WERI-Rb-1 (cell line): ENCODE measurements around the gene DPYSL3.
A peak's percentile ranks its signal among the peaks of the same experiment; 100 is the strongest.

Experiments used
- DNase-seq: peaks from one replicate; pipeline ENCODE4 v3.0.0-alpha.2; 2020
- H3K27ac ChIP-seq: fragments of 250-450 bp; sonication (Bioruptor Pico); 2 replicates; pipeline ENCODE4 v1.5.1; 2020; ENCODE audit warnings: mild to moderate bottlenecking, moderate library complexity
- H3K27me3 ChIP-seq: fragments of 250-450 bp; sonication (Bioruptor Pico); 2 replicates; pipeline ENCODE4 v1.5.1; 2021; ENCODE audit warnings: mild to moderate bottlenecking, low read depth, moderate library complexity; ENCODE audit not compliant: insufficient read depth, severe bottlenecking
- H3K36me3 ChIP-seq: fragments of 250-450 bp; sonication (Bioruptor Pico); 2 replicates; pipeline ENCODE4 v1.5.1; 2020; ENCODE audit warnings: mild to moderate bottlenecking, moderate library complexity
- H3K4me3 ChIP-seq: 2 replicates; pipeline ENCODE4 v1.5.1; 2011; ENCODE audit warnings: low read depth, mild to moderate bottlenecking, control low read depth, low read length
- H3K9me3 ChIP-seq: fragments of 250-450 bp; sonication (Bioruptor Pico); 2 replicates; pipeline ENCODE4 v1.5.1; 2021; ENCODE audit warnings: mild to moderate bottlenecking, moderate library complexity; ENCODE audit not compliant: severe bottlenecking
- TF ChIP-seq, protein P1 (sequence below): IDR thresholded peaks from 2 replicates; pipeline ENCODE4 v1.5.1; 2011; ENCODE audit warnings: low read depth, mild to moderate bottlenecking, control low read depth, inconsistent platforms, low read length

DPYSL3 gene

DNA sequence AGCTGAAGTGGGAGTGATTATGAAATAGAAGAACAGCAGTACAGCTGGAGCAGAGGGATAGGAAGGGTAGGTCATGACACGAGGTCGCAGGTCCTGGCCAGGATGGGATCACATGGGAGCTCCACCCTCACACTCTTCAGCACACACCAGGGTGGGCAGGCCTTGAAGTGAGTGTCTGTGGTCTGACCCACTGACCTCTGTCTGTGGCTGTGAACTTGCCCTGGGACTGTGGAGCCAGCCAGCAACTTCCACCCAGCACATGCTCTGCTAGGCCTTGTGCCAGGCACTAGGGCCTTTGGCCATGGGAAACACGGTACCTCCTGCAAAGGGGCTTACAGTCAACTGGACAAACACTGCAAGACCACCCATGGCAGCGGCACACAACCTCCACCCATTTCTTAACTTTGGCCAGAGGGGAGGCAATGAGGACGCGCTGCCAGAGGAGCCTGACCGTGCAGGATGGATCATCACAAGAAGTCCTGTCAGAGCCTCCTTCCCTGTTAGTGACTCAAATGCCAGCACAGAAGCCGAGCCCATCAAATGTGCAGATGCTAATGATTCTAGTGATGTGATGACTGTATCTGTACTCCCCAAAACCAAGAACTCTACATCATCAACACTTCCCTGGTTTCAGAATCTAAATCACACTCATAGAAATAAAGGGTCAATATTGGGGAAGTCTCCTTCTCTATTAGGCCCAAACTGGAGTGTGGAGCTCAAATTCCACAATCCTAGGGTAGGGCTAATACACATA lies 113.6 kb downstream of the DPYSL3 start:
- DNase-seq: no peak
- Histone ChIP-seq H3K9me3 (no peaks in the 10 kb centered on the region), H3K27ac (no peak overlapping the region), H3K36me3 (peaks cover 96% of the 10 kb centered on the region), H3K27me3 (no peaks in the 10 kb centered on the region), H3K4me3 (no peak overlapping the region)
- TF ChIP-seq, protein P1, sequence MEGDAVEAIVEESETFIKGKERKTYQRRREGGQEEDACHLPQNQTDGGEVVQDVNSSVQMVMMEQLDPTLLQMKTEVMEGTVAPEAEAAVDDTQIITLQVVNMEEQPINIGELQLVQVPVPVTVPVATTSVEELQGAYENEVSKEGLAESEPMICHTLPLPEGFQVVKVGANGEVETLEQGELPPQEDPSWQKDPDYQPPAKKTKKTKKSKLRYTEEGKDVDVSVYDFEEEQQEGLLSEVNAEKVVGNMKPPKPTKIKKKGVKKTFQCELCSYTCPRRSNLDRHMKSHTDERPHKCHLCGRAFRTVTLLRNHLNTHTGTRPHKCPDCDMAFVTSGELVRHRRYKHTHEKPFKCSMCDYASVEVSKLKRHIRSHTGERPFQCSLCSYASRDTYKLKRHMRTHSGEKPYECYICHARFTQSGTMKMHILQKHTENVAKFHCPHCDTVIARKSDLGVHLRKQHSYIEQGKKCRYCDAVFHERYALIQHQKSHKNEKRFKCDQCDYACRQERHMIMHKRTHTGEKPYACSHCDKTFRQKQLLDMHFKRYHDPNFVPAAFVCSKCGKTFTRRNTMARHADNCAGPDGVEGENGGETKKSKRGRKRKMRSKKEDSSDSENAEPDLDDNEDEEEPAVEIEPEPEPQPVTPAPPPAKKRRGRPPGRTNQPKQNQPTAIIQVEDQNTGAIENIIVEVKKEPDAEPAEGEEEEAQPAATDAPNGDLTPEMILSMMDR: no peak

DNA sequence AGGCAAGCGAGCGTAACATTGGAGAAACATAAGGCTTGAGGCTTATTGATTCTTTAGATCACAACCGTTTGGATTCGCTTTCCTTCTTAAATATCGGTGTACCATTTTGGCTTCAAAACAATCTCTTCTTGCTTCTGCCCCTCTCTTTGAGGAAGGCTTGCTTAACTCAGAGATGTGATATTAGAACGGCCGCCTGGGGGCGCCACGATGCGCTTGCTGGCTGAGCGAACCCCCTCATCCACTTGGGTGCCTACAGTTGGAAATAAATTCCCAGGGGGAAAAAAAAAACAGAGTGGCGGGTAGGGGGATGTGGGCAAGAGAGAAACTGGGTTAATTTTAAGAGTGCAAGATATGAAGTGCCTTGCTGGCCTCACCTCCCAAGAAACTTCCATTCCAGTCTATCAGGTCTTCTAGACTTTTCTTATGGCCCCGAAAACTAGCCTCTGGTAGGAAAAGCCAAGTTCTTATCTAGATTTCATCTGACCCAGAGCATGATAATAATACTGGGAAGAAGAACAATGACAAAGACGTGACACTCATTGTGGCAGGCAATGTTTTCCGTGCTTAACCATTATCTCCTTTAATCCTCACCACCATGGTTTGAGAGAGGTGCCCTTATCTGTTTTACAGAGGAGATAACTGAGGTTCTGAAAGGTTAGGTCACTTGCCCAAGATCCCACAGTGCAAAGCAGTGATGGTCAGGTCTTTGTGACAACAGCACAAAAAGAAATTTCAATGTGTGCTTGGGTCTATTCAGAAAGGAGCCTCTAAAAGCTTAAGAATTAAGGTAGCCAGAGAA lies 115.8 kb downstream of the DPYSL3 start:
- H3K36me3 ChIP-seq: peaks cover 81% of the 10 kb centered on the region
- no peaks in the 10 kb centered on the region for H3K9me3 ChIP-seq
- H3K4me3 ChIP-seq: no peak overlapping the region
- H3K27me3 ChIP-seq: no peaks in the 10 kb centered on the region
- DNase-seq: peak; percentile 41
- TF ChIP-seq, protein P1: peak; percentile 49; the same call in 1 of the 2 replicates
- no peak overlapping the region for H3K27ac ChIP-seq

DNA sequence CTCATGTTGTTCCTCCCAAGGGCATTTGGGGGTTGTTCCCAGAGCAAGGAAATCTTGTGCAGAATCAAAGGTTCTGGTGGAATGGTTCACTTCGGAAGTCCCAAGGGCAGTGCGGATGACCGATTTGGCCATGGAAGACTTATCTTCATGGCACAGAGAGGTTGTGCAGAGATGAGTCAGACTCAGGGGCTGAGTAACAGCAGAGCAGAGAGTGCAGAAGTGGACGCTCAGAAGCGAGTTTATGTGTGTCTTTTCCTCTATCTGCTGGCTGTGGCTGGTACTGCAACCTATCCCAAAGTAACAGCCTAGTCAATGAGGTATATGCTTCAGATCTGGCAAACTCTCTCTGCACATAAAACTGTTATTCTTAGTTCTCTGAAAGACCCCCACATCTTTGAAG lies 118.1 kb downstream of the DPYSL3 start:
- peak; percentile 44 for DNase-seq
- no peaks in the 10 kb centered on the region for H3K9me3 ChIP-seq
- H3K27me3 ChIP-seq: no peaks in the 10 kb centered on the region
- no peak overlapping the region for H3K4me3 ChIP-seq
- H3K36me3 ChIP-seq: peaks cover 60% of the 10 kb centered on the region
- no peak overlapping the region for H3K27ac ChIP-seq
- TF ChIP-seq, protein P1: peak; percentile 70

DNA sequence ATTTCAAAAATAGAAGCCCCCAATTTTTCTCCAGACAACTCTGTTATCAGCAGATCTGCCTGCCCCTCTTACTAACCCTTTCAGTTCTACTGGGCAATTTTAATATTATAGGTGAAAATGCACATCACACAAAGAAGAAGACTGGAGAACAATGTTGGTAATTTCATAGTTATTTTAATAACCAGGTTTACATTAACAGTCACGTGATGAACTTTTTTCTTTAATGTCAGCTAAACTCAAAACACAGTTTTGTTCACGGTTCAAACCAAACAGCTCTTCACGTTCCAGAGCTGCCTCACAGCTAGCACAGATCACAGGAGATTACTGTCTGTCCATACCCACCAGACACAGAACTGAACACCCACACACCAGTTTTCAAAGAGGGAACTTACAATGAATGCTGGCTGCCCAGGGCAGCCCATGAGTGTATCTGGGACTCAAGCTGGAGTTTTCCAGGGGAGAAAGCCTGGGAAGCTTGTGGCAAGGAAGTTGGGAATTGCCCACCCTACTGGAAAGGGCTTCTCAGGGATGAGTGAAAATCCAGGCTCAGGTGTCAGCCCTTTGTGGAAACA lies 119.1 kb downstream of the DPYSL3 start:
- Histone ChIP-seq H3K9me3 (no peaks in the 10 kb centered on the region), H3K27ac (no peak overlapping the region), H3K36me3 (peaks cover 51% of the 10 kb centered on the region), H3K27me3 (no peaks in the 10 kb centered on the region), H3K4me3 (no peak overlapping the region)
- TF ChIP-seq, protein P1: no peak
- DNase-seq: no peak

DNA sequence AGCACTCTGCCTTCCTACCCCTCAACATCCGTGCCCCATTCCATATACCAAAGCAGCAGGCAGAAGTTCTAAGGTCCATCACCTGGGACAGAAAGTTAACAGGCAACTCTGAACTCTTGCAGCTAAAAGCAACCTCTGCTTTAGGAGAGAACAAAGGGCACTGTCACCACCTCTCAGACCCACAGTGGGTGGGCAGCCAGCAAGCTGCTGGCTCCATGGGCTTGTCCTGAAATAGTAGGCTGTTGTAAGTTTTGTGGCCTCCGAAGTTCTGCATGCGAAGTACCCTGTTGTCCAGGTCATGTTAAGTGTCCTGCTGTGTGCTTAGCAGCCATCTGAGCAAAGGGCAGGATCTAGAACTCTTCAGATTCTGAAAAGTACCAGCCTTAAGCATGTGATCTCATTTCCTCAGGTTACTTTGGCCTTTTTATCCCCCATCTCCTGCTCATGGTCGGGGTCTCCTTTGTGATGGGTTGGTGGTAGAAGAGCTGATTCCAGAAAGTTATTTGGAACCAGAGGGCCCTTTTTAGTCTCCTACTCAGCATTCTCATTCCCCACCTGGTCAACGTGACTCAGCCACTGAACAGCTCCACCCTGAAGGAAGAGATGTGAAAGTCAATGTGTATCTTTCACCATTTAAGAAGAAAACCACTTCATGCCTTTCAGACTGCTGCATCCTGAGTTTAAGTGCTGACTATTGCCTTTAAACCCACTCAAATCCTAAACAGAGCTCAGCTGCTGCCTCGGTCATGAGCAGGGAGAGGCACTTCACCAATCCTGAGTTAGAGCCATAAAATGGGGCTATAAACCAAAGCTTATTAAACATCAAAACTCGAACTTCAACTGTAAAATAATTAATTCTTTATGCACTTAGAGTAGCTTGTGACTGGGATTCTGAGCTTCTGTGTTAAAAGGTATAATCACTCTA lies 121.4 kb downstream of the DPYSL3 start:
- Histone ChIP-seq H3K27me3 (no peaks in the 10 kb centered on the region), H3K4me3 (no peak overlapping the region), H3K36me3 (peaks cover 29% of the 10 kb centered on the region), H3K9me3 (no peaks in the 10 kb centered on the region), H3K27ac (no peak overlapping the region)
- TF ChIP-seq, protein P1: no peak
- no peak for DNase-seq
